ENCODE data around the gene PTK7.
A peak's percentile ranks its signal among the peaks of the same experiment; 100 is the strongest.
"Not testable (repeated sequence)": the region's sequence is repeated elsewhere in the genome, so short reads cannot be mapped to it uniquely, and the experiment has no call there.

PTK7 gene

GRCh38 chr6:43055966-43056365 is 20.1 kb upstream of the PTK7 start:
- DNase-seq, result no peak

GRCh38 chr6:43058531-43058930 is 17.6 kb upstream of the PTK7 start:
- no peak for DNase-seq

- DNase-seq, result peak; percentile 95
Measured at GRCh38 chr6:43059168-43060033, 16.7 kb upstream of the PTK7 start, which contains the start of the genes KLC4 and MRPL2. Gene KLC4, plus strand, starts transcription at chr6:43059631. Its CDS starts 1,705 bp downstream, at chr6:43061336. Gene MRPL2, minus strand, starts transcription at chr6:43059434. Its CDS starts 53 bp downstream, at chr6:43059381.

GRCh38 chr6:43060034-43060754 is 15.9 kb upstream of the PTK7 start:
- DNase-seq, result no peak

GRCh38 chr6:43060755-43061633 is 15.1 kb upstream of the PTK7 start:
- DNase-seq, result no peak

- DNase-seq, result no peak
Measured at GRCh38 chr6:43061861-43062260, 14.3 kb upstream of the PTK7 start.

- DNase-seq, result no peak
Measured at GRCh38 chr6:43062818-43063217, 13.3 kb upstream of the PTK7 start.

GRCh38 chr6:43070028-43070632 is 6.0 kb upstream of the PTK7 start:
- peak; percentile 25 for DNase-seq

GRCh38 chr6:43074847-43075669 is 1.1 kb upstream of the PTK7 start:
- no peak for DNase-seq

- DNase-seq, result no peak
Measured at GRCh38 chr6:43076464-43077332, 584 bp downstream of the PTK7 start.

GRCh38 chr6:43077333-43077809 is 1.3 kb downstream of the PTK7 start:
- DNase-seq, result no peak

- DNase-seq, result no peak
Measured at GRCh38 chr6:43077981-43078511, 1.9 kb downstream of the PTK7 start.

GRCh38 chr6:43078691-43079090 is 2.6 kb downstream of the PTK7 start:
- no peak for DNase-seq

- DNase-seq, result no peak
Measured at GRCh38 chr6:43081043-43081442, 4.9 kb downstream of the PTK7 start.

- not testable (repeated sequence) for DNase-seq
Measured at GRCh38 chr6:43081922-43082321, 5.8 kb downstream of the PTK7 start.

- DNase-seq, result no peak
Measured at GRCh38 chr6:43082806-43083655, 6.9 kb downstream of the PTK7 start.

- DNase-seq, result no peak
Measured at GRCh38 chr6:43086022-43086658, 10.0 kb downstream of the PTK7 start.

GRCh38 chr6:43088654-43089056 is 12.5 kb downstream of the PTK7 start:
- no peak for DNase-seq

- no peak for DNase-seq
Measured at GRCh38 chr6:43089467-43089866, 13.4 kb downstream of the PTK7 start.

Data from GF-D8 (cell line).